ENCODE results near the gene FBXO15. TPM values are rescaled to one million over a fixed set of nuclear protein-coding genes. Genes with fewer than 3 reads are reported as not detected.

The FBXO15 gene
- total and polyA plus RNA-seq, 2 donors (not counting 3 experiments of a cell fraction or from before 2014, with no cell fraction given), result not detected

DNA sequence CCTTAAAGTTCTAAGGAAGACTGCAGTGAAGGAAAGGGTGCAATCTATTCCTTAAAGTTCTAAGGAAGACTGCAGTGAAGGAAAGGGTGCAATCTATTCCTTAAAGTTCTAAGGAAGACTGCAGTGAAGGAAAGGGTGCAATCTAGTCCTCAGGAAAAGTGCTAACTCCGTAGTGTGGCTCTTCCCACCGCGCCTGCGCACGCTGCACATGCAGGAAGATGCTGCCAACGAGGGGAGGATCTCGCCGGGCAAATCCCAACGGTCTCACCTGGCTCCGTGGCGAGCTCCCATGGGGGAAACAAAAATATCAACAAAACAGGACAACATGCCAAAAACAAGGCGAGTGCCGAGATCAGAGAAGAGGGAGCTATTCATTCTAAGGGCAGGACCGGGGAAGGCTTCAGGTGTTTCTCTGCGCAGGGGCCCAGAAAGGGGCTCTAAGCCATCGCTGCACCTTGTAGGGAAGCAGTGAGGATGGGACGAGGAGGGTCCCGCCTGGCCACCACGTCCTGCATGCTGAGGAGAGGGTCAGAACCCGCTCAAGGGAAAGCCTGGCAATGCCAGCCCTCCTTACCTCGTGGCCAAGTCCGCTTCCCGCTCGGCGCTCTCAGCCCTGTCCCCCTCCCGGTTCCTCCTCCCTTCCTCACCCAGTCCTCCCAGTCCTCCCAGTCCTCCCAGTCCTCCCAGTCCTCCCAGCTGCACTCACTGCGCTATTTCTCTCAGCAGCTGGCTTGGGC is 25.2 kb upstream of the FBXO15 start:
- dilution Hi-C loops (cut with MboI; ENCODE audit: extremely low pct_ligation_motif_present, low sequenced_read_pairs), result no loop called here
- DNase-seq (ENCODE audit: low read depth, low spot score), result no peak
- no peak overlapping the region for H3K4me2 ChIP-seq (ENCODE audit: insufficient read depth, low read length)
- no peaks in the 10 kb centered on the region for H4K20me1 ChIP-seq (replicated peaks; ENCODE audit: control insufficient read depth, extremely low read depth, insufficient read depth, low read length)
- no peaks in the 10 kb centered on the region for H3K36me3 ChIP-seq (ENCODE audit: control insufficient read depth in 2 of 2, extremely low read depth in 1 of 2, insufficient read depth in 2 of 2, low read length in 2 of 2)
- H3K4me3 ChIP-seq (replicated peaks in 1 of 3; ENCODE audit: insufficient read depth in 1 of 3, low read depth in 1 of 3, low read length in 3 of 3), result no peak overlapping the region
- H3K9me3 ChIP-seq (replicated peaks; ENCODE audit: control insufficient read depth, insufficient read depth, low read length), result no peaks in the 10 kb centered on the region
- ChIA-PET POLR2A (no interaction called here), CTCF (no interaction called here)
- no peak for FAIRE-seq
- BruUV-seq (replicated peaks), result no TSS peak
- intact Hi-C loops (cut with micrococcal nuclease), result no loop called here
- H3K27me3 ChIP-seq (ENCODE audit: control insufficient read depth in 2 of 2, insufficient read depth in 2 of 2, low read length in 2 of 2), result no peaks in the 10 kb centered on the region
- H3K79me2 ChIP-seq (ENCODE audit: control insufficient read depth, insufficient read depth, low read length), result no peaks in the 10 kb centered on the region
- H2AFZ ChIP-seq (ENCODE audit: low read depth, low read length), result no peak overlapping the region
- no peaks in the 10 kb centered on the region for H3K9me1 ChIP-seq (replicated peaks; ENCODE audit: control insufficient read depth, extremely low read depth, insufficient read depth, low read length)
- TF ChIP-seq POLR2AphosphoS5 (IDR thresholded peaks at IDR 0.05; ENCODE audit: insufficient read depth, low read depth, low read length) (no peak), EZH2 (IDR thresholded peaks at IDR 0.05; ENCODE audit: borderline replicate concordance, low read depth, low read length, severe bottlenecking) (no peak), JUN (IDR thresholded peaks at IDR 0.05; ENCODE audit: borderline replicate concordance, insufficient read depth, insufficient read length, low read depth) (no peak), GATA2 (IDR thresholded peaks at IDR 0.05; ENCODE audit: insufficient read depth, insufficient read length, low read depth, low read length) (no peak), POLR2A (IDR thresholded peaks at IDR 0.05; ENCODE audit: low read depth, low read length) (no peak), MYC (IDR thresholded peaks at IDR 0.05; ENCODE audit: low read depth, low read length) (no peak), FOS (IDR thresholded peaks at IDR 0.05; ENCODE audit: borderline replicate concordance, insufficient read depth, low read length) (no peak)
- TF ChIP-seq, protein P1, sequence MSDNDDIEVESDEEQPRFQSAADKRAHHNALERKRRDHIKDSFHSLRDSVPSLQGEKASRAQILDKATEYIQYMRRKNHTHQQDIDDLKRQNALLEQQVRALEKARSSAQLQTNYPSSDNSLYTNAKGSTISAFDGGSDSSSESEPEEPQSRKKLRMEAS (IDR thresholded peaks at IDR 0.05; ENCODE audit: insufficient read depth, insufficient read length), result no peak
- TF ChIP-seq, protein P2, sequence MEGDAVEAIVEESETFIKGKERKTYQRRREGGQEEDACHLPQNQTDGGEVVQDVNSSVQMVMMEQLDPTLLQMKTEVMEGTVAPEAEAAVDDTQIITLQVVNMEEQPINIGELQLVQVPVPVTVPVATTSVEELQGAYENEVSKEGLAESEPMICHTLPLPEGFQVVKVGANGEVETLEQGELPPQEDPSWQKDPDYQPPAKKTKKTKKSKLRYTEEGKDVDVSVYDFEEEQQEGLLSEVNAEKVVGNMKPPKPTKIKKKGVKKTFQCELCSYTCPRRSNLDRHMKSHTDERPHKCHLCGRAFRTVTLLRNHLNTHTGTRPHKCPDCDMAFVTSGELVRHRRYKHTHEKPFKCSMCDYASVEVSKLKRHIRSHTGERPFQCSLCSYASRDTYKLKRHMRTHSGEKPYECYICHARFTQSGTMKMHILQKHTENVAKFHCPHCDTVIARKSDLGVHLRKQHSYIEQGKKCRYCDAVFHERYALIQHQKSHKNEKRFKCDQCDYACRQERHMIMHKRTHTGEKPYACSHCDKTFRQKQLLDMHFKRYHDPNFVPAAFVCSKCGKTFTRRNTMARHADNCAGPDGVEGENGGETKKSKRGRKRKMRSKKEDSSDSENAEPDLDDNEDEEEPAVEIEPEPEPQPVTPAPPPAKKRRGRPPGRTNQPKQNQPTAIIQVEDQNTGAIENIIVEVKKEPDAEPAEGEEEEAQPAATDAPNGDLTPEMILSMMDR (IDR thresholded peaks at IDR 0.05; ENCODE audit: extremely low read depth in 1 of 2, insufficient read depth in 1 of 2, low read depth in 1 of 2, low read length in 2 of 2), result no peak
- no peak overlapping the region for H3K9ac ChIP-seq (replicated peaks; ENCODE audit: extremely low read depth, insufficient read depth, low read length)
- H3K27ac ChIP-seq (ENCODE audit: insufficient read depth, low read depth, low read length), result no peak overlapping the region
- no peaks in the 10 kb centered on the region for H3K4me1 ChIP-seq (ENCODE audit: control insufficient read depth, extremely low read depth, insufficient read depth, low read length)
